HepG2 (cell line): Measurements from ENCODE around the gene GPR137. TPM values are rescaled to one million over a fixed set of nuclear protein-coding genes. Genes with fewer than 3 reads are reported as not detected.

Source experiments
- CENPX ChIP-seq: sonication (generic); formaldehyde crosslinking; IDR thresholded peaks from 2 replicates; pipeline ENCODE4 v1.9.0; 2021; ENCODE audit warnings: mild to moderate bottlenecking, missing genetic modification reagents, moderate library complexity
- FOXA1 ChIP-seq, 2 experiments: fragments of 450-650 bp in 1 of 2; sonication (generic) in 1 of 2; formaldehyde crosslinking in 1 of 2; IDR thresholded peaks; 2 replicates each; pipeline versions ENCODE4 v1.4.0 to v1.6.1; 2016 to 2020; ENCODE audit warnings: missing genetic modification reagents in 1 of 2
- KAT7 ChIP-seq: IDR thresholded peaks from 2 replicates; pipeline ENCODE4 v1.6.1; 2018; ENCODE audit warnings: borderline replicate concordance, missing compliant biosample characterization
- SMAD1 ChIP-seq: sonication (generic); formaldehyde crosslinking; IDR thresholded peaks from 2 replicates; pipeline ENCODE4 v1.4.0; 2020; ENCODE audit warnings: missing genetic modification reagents, low read depth, mild to moderate bottlenecking, borderline replicate concordance
- SMAD9 ChIP-seq: sonication (generic); formaldehyde crosslinking; IDR thresholded peaks from 2 replicates; pipeline ENCODE4 v1.5.1; 2020; ENCODE audit warnings: mild to moderate bottlenecking, missing genetic modification reagents
- SSRP1 ChIP-seq: IDR thresholded peaks from 2 replicates; pipeline ENCODE4 v1.6.1; 2016; ENCODE audit warnings: control low read depth
- ZNF33A ChIP-seq: sonication (generic); formaldehyde crosslinking; IDR thresholded peaks from 2 replicates; pipeline ENCODE4 v1.5.1; 2020; ENCODE audit warnings: missing genetic modification reagents, mild to moderate bottlenecking, moderate library complexity, borderline replicate concordance
- ZNF367 ChIP-seq: sonication (generic); formaldehyde crosslinking; IDR thresholded peaks from 2 replicates; pipeline ENCODE4 v1.4.0; 2020; ENCODE audit warnings: missing genetic modification reagents, borderline replicate concordance
- ZNF564 ChIP-seq: sonication (generic); formaldehyde crosslinking; IDR thresholded peaks from 2 replicates; pipeline ENCODE4 v1.8.1; 2023; ENCODE audit warnings: mild to moderate bottlenecking, missing genetic modification reagents
- ZNF569 ChIP-seq: sonication (generic); formaldehyde crosslinking; IDR thresholded peaks from 2 replicates; pipeline ENCODE4 v1.5.0; 2020; ENCODE audit warnings: mild to moderate bottlenecking, missing genetic modification reagents, moderate library complexity, borderline replicate concordance
- ZNF577 ChIP-seq: sonication (generic); formaldehyde crosslinking; IDR thresholded peaks from 2 replicates; pipeline ENCODE4 v1.4.0; 2020; ENCODE audit warnings: mild to moderate bottlenecking, low read depth, missing genetic modification reagents, borderline replicate concordance
- ZNF678 ChIP-seq: sonication (generic); formaldehyde crosslinking; IDR thresholded peaks from 2 replicates; pipeline ENCODE4 v1.4.0; 2020; ENCODE audit warnings: mild to moderate bottlenecking, missing genetic modification reagents
- ZNF737 ChIP-seq: sonication (generic); formaldehyde crosslinking; IDR thresholded peaks from 2 replicates; pipeline ENCODE4 v1.5.0; 2020; ENCODE audit warnings: missing genetic modification reagents, mild to moderate bottlenecking, borderline replicate concordance
- ZSCAN29 ChIP-seq: sonication (generic); formaldehyde crosslinking; conservative IDR thresholded peaks from 2 replicates; pipeline ENCODE4 v1.4.0; 2020; ENCODE audit warnings: mild to moderate bottlenecking, missing genetic modification reagents
- polyA plus RNA-seq, 8 experiments: library from polyadenylated mRNA; depleted of rRNA in 3 of 8; stranded (reverse) in 7 of 8; unstranded in 1 of 8; fragments of >200 nt; fragmentation: Illumina TruSeq in 4 of 8; extraction: Trizol in 4 of 8; gene quantifications; 2 replicates each; pipeline versions ENCODE4 v1.2.1 to v1.2.3, GENCODE V29; 2011 to 2016; ENCODE audit warnings: low read depth in 4 of 8, missing spikeins in 1 of 8, mixed read lengths in 1 of 8; ENCODE audit not compliant: insufficient read depth in 1 of 8
- total RNA-seq, 5 experiments: library from RNA; depleted of rRNA; stranded (reverse); fragments of >200 nt; fragmentation: Illumina TruSeq; extraction: Trizol; gene quantifications; 2 replicates each; pipeline ENCODE4 v1.2.3, GENCODE V29; 2016; ENCODE audit warnings: low read depth in 1 of 5
- TF ChIP-seq, protein P1 (sequence below): sonication (generic); formaldehyde crosslinking; IDR thresholded peaks from 2 replicates; pipeline ENCODE4 v1.4.0; 2020; ENCODE audit warnings: missing genetic modification reagents, borderline replicate concordance
- TF ChIP-seq, protein P2 (sequence below): sonication (generic); formaldehyde crosslinking; IDR thresholded peaks from 2 replicates; pipeline ENCODE4 v1.5.0; 2020; ENCODE audit warnings: missing genetic modification reagents
- TF ChIP-seq, protein P3 (sequence below): sonication (generic); formaldehyde crosslinking; IDR thresholded peaks from 2 replicates; pipeline ENCODE4 v1.8.0; 2022; ENCODE audit warnings: missing genetic modification reagents, mild to moderate bottlenecking, moderate library complexity, borderline replicate concordance
- TF ChIP-seq, protein P4 (sequence below): sonication (generic); formaldehyde crosslinking; IDR thresholded peaks from 2 replicates; pipeline ENCODE4 v1.4.0; 2020; ENCODE audit warnings: missing genetic modification reagents
- TF ChIP-seq, protein P5 (sequence below): IDR thresholded peaks from 2 replicates; pipeline ENCODE4 v1.6.1; 2016; ENCODE audit warnings: missing genetic modification reagents, missing compliant biosample characterization

The GPR137 gene
- total and polyA plus RNA-seq, 2 of the 13 experiments (the other 11 are each of a cell fraction or from before 2014, with no cell fraction given): 8.5 to 13.2 TPM

DNA sequence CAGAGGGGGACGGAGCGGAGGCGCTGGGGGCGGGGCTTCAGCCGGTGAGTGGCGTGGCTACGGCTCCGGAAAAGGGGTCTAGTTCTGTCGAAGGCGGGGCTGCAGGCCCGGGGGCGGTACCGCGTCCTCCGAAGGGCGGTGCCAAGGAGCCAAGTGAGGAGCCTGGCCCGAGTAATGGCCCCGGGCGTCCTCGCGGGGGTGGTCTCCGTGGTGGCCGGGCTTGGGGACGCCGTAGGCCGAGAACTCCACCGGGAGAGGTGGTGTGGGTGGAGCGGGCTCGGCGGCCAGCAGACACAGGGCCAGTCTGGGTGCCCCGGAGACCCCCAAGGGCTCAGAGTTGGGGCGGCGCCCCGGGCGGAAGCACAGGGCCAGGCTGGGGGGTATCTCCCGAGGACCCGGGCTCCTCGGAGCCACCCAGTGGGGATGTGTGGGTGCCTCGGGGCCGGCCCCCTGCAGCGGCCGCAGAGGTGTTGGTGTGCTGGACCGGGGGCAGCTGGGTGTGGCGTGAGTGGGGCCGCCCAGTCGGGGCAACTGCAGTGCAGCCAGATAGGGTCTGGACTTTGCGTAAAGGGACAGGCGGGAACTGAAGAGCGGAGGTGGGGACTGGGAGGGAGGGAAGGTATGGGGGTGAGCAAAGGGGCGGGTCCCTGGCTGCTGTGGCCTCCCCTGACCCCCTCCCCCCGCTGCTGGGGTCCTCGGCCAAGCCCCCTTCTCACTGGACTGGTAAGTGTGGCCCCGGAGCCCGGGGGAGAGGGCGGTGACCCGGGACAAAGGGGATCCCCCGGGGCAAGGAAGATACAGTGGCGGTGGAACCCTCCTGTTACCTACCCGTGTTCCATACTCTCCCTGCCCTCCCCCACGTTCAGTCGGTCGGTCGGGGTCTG, 43.9 kb upstream of the GPR137 start (continued):
- TF ChIP-seq, protein P1, sequence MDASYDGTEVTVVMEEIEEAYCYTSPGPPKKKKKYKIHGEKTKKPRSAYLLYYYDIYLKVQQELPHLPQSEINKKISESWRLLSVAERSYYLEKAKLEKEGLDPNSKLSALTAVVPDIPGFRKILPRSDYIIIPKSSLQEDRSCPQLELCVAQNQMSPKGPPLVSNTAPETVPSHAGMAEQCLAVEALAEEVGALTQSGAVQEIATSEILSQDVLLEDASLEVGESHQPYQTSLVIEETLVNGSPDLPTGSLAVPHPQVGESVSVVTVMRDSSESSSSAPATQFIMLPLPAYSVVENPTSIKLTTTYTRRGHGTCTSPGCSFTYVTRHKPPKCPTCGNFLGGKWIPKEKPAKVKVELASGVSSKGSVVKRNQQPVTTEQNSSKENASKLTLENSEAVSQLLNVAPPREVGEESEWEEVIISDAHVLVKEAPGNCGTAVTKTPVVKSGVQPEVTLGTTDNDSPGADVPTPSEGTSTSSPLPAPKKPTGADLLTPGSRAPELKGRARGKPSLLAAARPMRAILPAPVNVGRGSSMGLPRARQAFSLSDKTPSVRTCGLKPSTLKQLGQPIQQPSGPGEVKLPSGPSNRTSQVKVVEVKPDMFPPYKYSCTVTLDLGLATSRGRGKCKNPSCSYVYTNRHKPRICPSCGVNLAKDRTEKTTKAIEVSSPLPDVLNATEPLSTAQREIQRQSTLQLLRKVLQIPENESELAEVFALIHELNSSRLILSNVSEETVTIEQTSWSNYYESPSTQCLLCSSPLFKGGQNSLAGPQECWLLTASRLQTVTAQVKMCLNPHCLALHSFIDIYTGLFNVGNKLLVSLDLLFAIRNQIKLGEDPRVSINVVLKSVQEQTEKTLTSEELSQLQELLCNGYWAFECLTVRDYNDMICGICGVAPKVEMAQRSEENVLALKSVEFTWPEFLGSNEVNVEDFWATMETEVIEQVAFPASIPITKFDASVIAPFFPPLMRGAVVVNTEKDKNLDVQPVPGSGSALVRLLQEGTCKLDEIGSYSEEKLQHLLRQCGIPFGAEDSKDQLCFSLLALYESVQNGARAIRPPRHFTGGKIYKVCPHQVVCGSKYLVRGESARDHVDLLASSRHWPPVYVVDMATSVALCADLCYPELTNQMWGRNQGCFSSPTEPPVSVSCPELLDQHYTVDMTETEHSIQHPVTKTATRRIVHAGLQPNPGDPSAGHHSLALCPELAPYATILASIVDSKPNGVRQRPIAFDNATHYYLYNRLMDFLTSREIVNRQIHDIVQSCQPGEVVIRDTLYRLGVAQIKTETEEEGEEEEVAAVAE (CRISPR knock-in tag): no peak
- TF ChIP-seq SSRP1 (CRISPR knock-in tag) (no peak), ZNF564 (0 out of 2 replicates have a peak, but pooled peaks have one; percentile 31), ZNF33A (CRISPR knock-in tag) (no peak), ZNF569 (CRISPR knock-in tag) (no peak), ZNF577 (no peak), ZNF367 (CRISPR knock-in tag) (no peak), ZNF678 (CRISPR knock-in tag) (0 out of 2 replicates have a peak, but pooled peaks have one; percentile 0), SMAD1 (CRISPR knock-in tag) (no peak), CENPX (CRISPR knock-in tag) (no peak), FOXA1 (IDR thresholded peaks at IDR 0.05) (no peak), FOXA1 (CRISPR knock-in tag; IDR thresholded peaks at IDR 0.05) (no peak), SMAD9 (no peak), KAT7 (CRISPR knock-in tag) (no peak), ZSCAN29 (no peak), ZNF737 (CRISPR knock-in tag) (no peak)
- TF ChIP-seq, protein P2, sequence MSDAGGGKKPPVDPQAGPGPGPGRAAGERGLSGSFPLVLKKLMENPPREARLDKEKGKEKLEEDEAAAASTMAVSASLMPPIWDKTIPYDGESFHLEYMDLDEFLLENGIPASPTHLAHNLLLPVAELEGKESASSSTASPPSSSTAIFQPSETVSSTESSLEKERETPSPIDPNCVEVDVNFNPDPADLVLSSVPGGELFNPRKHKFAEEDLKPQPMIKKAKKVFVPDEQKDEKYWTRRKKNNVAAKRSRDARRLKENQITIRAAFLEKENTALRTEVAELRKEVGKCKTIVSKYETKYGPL: no peak
- TF ChIP-seq, protein P3, sequence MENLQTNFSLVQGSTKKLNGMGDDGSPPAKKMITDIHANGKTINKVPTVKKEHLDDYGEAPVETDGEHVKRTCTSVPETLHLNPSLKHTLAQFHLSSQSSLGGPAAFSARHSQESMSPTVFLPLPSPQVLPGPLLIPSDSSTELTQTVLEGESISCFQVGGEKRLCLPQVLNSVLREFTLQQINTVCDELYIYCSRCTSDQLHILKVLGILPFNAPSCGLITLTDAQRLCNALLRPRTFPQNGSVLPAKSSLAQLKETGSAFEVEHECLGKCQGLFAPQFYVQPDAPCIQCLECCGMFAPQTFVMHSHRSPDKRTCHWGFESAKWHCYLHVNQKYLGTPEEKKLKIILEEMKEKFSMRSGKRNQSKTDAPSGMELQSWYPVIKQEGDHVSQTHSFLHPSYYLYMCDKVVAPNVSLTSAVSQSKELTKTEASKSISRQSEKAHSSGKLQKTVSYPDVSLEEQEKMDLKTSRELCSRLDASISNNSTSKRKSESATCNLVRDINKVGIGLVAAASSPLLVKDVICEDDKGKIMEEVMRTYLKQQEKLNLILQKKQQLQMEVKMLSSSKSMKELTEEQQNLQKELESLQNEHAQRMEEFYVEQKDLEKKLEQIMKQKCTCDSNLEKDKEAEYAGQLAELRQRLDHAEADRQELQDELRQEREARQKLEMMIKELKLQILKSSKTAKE: no peak
- TF ChIP-seq, protein P4, sequence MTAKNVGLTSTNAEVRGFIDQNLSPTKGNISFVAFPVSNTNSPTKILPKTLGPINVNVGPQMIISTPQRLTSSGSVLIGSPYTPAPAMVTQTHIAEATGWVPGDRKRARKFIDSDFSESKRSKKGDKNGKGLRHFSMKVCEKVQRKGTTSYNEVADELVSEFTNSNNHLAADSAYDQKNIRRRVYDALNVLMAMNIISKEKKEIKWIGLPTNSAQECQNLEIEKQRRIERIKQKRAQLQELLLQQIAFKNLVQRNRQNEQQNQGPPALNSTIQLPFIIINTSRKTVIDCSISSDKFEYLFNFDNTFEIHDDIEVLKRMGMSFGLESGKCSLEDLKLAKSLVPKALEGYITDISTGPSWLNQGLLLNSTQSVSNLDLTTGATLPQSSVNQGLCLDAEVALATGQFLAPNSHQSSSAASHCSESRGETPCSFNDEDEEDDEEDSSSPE: peak; percentile 44; the same call in 1 of the 2 replicates
- TF ChIP-seq, protein P5, sequence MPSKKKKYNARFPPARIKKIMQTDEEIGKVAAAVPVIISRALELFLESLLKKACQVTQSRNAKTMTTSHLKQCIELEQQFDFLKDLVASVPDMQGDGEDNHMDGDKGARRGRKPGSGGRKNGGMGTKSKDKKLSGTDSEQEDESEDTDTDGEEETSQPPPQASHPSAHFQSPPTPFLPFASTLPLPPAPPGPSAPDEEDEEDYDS (CRISPR knock-in tag): peak; percentile 74
